ENCODE measurements around the gene PCMT1.

The PCMT1 gene

DNA sequence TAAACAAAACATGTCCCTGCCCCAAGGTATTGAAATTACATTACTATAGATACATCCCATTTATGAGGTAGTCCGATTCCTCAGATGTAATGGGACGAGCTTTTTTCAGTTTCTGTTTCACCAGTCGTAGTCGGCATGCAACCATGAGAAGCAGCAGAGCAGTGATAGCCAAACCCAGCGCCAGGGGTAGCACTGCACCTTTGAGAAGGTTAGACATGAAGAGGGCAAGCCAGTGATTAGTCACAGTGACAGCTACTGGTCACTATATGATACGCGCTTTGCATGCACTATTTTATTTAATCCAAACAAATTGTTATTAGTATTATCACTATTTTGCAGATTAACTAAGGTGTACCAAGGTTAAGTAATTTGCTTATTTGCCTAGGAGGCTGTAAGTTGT is 71.0 kb downstream of the PCMT1 start:
- peaks cover 16% of the 10 kb centered on the region for H3K36me3 ChIP-seq (ENCODE audit: control insufficient read depth, insufficient read depth, low read length)

DNA sequence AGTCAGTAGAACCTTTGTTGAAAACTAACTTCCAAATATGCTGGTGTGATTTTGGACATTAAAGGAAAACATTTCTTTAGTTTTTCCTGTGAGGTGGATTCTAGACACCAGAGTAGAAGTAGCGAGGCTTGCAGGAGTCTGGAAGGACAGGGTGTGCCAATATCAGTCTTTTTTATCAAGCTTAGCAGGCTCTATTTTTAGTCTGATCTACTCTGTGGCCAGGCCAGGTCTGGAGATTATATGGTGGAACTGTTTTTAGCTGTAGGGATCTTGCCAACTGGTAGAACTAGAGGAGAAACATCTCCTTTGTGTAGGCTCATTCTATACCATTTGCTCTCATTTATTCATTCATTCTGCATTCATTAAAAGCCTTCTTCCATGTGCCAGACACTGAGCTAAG is 72.0 kb downstream of the PCMT1 start:
- H3K4me1 ChIP-seq (ENCODE audit: control insufficient read depth, insufficient read depth, low read length, poor library complexity, severe bottlenecking) = no peaks in the 10 kb centered on the region
- WGBS, 2 experiments (ENCODE audit: insufficient coverage in 2 of 2) = 90 to 94% methylated on average over 1 of the region's 1 CpG
- peaks cover 24% of the 10 kb centered on the region for H3K36me3 ChIP-seq (ENCODE audit: control insufficient read depth, insufficient read depth, low read length)
- no peaks in the 10 kb centered on the region for H3K9me3 ChIP-seq (ENCODE audit: control insufficient read depth, low read length)
- no peak overlapping the region for H3K27ac ChIP-seq (ENCODE audit: low read depth, low read length, severe bottlenecking)
- no peak overlapping the region for H3K4me3 ChIP-seq (ENCODE audit: extremely low read depth, insufficient read depth, low read length, poor library complexity, severe bottlenecking)

More for the DNA sequence above, 71.0 kb downstream of the PCMT1 start:
- Histone ChIP-seq H3K27ac (ENCODE audit: low read depth, low read length, severe bottlenecking) (no peak overlapping the region), H3K4me3 (ENCODE audit: extremely low read depth, insufficient read depth, low read length, poor library complexity, severe bottlenecking) (no peak overlapping the region), H3K9me3 (ENCODE audit: control insufficient read depth, low read length) (no peaks in the 10 kb centered on the region), H3K4me1 (ENCODE audit: control insufficient read depth, insufficient read depth, low read length, poor library complexity, severe bottlenecking) (no peaks in the 10 kb centered on the region)
- WGBS, 2 experiments (ENCODE audit: insufficient coverage in 2 of 2) = 100% methylated on average over 4 to 5 of the region's 7 CpGs

DNA sequence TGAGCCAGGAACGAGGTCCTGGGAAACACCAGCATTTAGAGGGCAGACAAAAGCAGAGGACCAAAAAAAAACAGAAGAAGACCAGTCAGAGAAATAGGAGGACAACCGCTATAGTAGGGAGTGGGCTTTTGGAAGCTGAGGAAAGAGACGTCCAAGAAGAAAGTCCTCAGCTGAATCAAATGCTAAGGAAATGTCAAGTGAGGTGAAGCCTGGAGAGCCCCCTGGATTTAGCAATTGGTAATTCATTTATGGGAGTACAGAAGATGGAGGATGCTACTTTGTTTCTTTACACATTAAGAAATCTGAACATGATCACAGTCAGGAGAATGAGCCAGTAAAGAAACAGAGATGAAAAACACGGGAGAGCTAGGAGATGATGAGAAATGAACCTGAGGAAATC is 73.5 kb downstream of the PCMT1 start:
- Histone ChIP-seq H3K36me3 (ENCODE audit: control insufficient read depth, insufficient read depth, low read length) (peaks cover 25% of the 10 kb centered on the region), H3K4me3 (ENCODE audit: extremely low read depth, insufficient read depth, low read length, poor library complexity, severe bottlenecking) (no peak overlapping the region), H3K27ac (ENCODE audit: low read depth, low read length, severe bottlenecking) (no peak overlapping the region), H3K9me3 (ENCODE audit: control insufficient read depth, low read length) (no peaks in the 10 kb centered on the region), H3K4me1 (ENCODE audit: control insufficient read depth, insufficient read depth, low read length, poor library complexity, severe bottlenecking) (no peaks in the 10 kb centered on the region)
- 91 to 93% methylated on average over 4 of the region's 4 CpGs for WGBS, 2 experiments (ENCODE audit: insufficient coverage in 2 of 2)

DNA sequence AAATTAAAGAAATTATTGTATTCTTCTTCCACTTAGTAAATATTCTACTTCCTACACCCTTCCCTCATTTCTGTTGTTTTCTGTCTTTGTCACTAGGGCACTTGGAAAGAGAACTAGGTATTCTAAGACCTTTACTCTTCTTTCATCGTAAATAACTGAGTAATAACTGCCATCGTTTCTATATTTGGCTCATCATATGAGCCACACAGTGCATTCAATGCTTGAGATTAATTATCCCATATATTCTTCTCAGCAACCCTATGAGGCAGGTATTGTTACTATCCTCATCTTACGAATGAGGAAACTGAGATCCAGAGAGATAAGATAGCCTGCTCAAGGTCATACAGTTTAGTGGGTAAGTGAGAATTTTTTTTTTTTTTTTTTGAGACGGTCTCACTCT is 75.8 kb downstream of the PCMT1 start:
- no peaks in the 10 kb centered on the region for H3K9me3 ChIP-seq (ENCODE audit: control insufficient read depth, low read length)
- peaks cover 23% of the 10 kb centered on the region for H3K36me3 ChIP-seq (ENCODE audit: control insufficient read depth, insufficient read depth, low read length)
- 97 to 100% methylated on average over 2 to 3 of the region's 4 CpGs for WGBS, 2 experiments (ENCODE audit: insufficient coverage in 2 of 2)
- no peak overlapping the region for H3K27ac ChIP-seq (ENCODE audit: low read depth, low read length, severe bottlenecking)
- no peak overlapping the region for H3K4me3 ChIP-seq (ENCODE audit: extremely low read depth, insufficient read depth, low read length, poor library complexity, severe bottlenecking)
- H3K4me1 ChIP-seq (ENCODE audit: control insufficient read depth, insufficient read depth, low read length, poor library complexity, severe bottlenecking) = no peaks in the 10 kb centered on the region

DNA sequence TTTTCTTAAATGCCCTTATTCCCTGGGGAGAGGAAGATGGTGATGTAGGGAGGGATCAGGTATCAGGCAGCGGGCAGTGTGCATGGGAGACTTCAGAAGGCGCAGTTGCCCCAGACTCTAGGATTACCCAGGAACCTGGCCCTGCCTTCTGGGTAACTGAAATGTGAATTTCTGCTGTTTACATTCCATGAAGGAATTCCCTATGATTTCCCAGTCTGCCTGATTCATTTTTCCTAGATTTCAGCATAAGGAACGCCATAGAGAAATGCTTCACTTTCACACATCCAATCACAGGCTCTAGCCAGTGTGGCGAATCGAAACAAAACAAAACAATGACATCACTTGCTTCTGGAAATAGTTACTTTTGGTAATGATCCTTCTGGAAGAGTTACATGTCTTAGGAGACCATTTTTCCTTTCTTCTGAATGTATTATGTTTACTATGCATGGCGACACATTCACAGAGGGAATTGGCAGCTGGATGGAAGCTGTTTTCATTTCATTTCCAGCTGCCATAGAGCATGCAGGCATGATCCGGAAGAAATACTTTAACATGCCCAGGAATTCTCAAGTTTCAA is 81.3 kb downstream of the PCMT1 start:
- Histone ChIP-seq H3K4me1 (ENCODE audit: control insufficient read depth, insufficient read depth, low read length, poor library complexity, severe bottlenecking) (no peaks in the 10 kb centered on the region), H3K27ac (ENCODE audit: low read depth, low read length, severe bottlenecking) (peak overlapping the region; percentile 80), H3K4me3 (ENCODE audit: extremely low read depth, insufficient read depth, low read length, poor library complexity, severe bottlenecking) (no peak overlapping the region), H3K9me3 (ENCODE audit: control insufficient read depth, low read length) (no peaks in the 10 kb centered on the region), H3K36me3 (ENCODE audit: control insufficient read depth, insufficient read depth, low read length) (peaks cover 43% of the 10 kb centered on the region)
- WGBS, 2 experiments (ENCODE audit: insufficient coverage in 2 of 2) = 92 to 100% methylated on average over 3 to 5 of the region's 7 CpGs

DNA sequence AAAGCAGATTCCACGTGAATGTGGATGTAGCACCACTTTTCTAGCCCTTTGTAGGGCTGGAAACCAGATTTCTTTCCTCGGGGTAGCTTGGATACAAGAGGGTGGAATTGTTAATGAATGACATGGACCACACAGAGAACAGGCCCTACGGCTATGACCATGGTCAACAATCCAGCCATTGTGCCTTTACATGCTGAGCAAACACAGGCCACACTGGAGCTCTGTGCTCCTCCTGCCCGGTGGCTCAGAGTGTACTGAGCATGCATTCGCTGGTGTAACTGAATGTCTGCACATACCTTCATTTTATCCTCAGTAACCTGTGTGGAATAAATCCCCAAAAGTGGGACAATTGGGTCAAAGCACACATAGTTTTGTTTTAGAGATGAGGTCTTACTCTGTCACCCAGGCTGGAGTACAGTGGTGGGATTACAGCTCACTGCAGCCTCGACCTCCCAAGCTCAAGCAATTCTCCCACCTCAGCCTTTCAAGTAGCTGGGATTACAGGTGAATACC is 81.8 kb downstream of the PCMT1 start:
- H3K9me3 ChIP-seq (ENCODE audit: control insufficient read depth, low read length) = no peaks in the 10 kb centered on the region
- H3K27ac ChIP-seq (ENCODE audit: low read depth, low read length, severe bottlenecking) = peak overlapping the region; percentile 80
- no peak overlapping the region for H3K4me3 ChIP-seq (ENCODE audit: extremely low read depth, insufficient read depth, low read length, poor library complexity, severe bottlenecking)
- H3K36me3 ChIP-seq (ENCODE audit: control insufficient read depth, insufficient read depth, low read length) = peaks cover 42% of the 10 kb centered on the region
- H3K4me1 ChIP-seq (ENCODE audit: control insufficient read depth, insufficient read depth, low read length, poor library complexity, severe bottlenecking) = no peaks in the 10 kb centered on the region
- 83 to 84% methylated on average over 4 to 6 of the region's 6 CpGs for WGBS, 2 experiments (ENCODE audit: insufficient coverage in 2 of 2)

DNA sequence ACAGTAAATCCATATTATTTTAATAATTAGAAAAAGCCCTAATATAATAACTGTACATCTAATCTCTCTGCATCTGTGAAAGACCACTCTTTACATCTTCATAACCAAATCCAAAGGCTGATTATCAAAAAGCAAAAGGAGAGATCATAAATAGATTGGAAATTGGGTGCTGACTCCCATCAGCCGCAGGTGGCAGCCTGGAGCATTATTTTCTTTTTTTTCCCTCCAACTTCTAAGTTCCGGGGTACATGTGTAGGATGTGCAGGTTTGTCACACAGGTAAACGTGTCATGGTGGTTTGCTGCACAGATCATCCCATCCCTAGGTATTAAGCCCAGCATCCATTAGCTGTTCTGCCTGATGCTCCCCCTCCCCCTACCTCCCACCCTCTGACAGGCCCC is 84.1 kb downstream of the PCMT1 start:
- Histone ChIP-seq H3K4me3 (ENCODE audit: extremely low read depth, insufficient read depth, low read length, poor library complexity, severe bottlenecking) (no peak overlapping the region), H3K27ac (ENCODE audit: low read depth, low read length, severe bottlenecking) (no peak overlapping the region), H3K36me3 (ENCODE audit: control insufficient read depth, insufficient read depth, low read length) (peaks cover 42% of the 10 kb centered on the region), H3K4me1 (ENCODE audit: control insufficient read depth, insufficient read depth, low read length, poor library complexity, severe bottlenecking) (no peaks in the 10 kb centered on the region), H3K9me3 (ENCODE audit: control insufficient read depth, low read length) (no peaks in the 10 kb centered on the region)
- WGBS, 2 experiments (ENCODE audit: insufficient coverage in 2 of 2) = 83 to 90% methylated on average over 2 of the region's 3 CpGs

DNA sequence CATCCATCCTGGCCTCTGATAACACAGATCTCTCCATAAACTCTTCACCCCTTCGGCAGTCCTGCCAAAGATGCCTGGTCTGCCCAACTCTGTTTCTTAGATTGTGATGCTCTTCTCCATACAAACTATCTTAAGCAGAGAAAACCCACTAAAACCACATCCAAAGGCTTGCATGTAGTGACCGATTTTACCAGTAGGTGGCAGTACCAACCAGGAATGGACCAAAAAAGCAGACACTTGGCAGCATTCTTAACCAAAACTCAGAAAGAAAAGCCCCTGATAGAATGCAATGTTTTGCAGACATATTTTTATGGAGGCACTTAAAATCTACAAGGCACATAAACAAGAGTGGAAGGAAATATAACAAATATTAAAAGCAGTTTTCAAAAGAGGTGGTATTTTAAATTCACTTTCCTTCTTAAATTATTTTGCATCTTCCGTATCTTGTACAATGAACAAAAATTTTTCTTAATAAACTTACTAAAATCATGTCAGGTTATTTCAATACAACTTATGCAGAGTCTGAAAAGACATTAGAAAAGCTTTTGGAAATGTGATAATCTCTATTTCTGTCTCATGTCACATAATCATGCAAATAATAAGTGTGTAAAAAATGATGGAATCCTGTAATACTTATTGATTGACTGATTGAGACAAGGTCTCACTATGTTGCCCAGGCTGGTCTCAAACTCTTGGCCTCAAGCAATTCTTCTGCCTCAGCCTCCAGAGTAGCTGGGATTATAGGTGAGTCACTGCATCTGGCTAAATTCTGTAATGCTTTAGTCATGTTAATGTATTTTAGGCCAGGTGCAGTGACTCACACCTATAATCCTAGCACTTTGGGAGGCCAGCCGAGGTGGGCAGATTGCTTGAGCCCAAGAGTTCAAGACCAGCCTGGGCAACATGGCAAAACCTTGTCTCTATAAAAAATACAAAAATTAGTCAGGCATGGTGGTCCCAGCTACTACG is 85.3 kb downstream of the PCMT1 start:
- no peaks in the 10 kb centered on the region for H3K9me3 ChIP-seq (ENCODE audit: control insufficient read depth, low read length)
- 20 to 35% methylated on average over 1 to 2 of the region's 5 CpGs for whole genome bisulfite sequencing, 2 experiments (ENCODE audit: insufficient coverage in 2 of 2)
- H3K27ac ChIP-seq (ENCODE audit: low read depth, low read length, severe bottlenecking) = no peak overlapping the region
- no peak overlapping the region for H3K4me3 ChIP-seq (ENCODE audit: extremely low read depth, insufficient read depth, low read length, poor library complexity, severe bottlenecking)
- H3K36me3 ChIP-seq (ENCODE audit: control insufficient read depth, insufficient read depth, low read length) = peaks cover 44% of the 10 kb centered on the region
- no peaks in the 10 kb centered on the region for H3K4me1 ChIP-seq (ENCODE audit: control insufficient read depth, insufficient read depth, low read length, poor library complexity, severe bottlenecking)

DNA sequence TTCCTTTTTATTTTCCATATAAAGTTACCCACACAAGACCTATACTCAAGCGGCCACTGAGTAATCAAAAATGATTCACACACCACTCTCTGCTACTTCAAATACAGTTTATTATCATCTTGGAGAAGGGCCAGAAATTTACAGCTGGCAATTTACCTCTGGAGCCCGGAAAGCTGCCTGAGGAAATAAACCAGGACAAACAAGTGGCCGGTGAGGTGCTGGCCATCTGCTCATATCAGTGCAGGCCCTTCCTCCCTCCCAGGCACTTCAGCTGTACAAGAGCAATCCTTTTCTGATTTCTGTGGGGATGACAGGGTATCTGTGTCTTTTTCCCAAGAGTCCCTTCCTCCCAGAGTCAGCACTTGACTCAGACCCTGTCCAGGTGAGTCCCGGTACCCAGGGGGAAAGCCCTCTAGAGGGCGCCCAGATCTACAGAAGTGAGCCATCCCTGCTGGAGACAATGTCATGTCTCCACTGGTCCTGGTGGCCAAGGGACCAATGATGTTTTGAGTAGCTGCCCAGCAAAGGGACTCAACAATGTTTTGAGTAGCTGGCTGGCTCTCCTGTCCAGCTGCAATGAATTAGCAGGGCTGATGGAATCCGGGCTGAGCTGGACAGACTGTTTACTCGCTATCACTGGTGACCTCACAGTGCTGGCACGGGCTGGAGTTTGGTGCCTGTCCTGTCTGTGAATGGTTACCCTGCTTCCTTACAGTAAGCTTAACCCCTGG is 91.0 kb downstream of the PCMT1 start:
- Histone ChIP-seq H3K36me3 (ENCODE audit: control insufficient read depth, insufficient read depth, low read length) (peaks cover 26% of the 10 kb centered on the region), H3K9me3 (ENCODE audit: control insufficient read depth, low read length) (no peaks in the 10 kb centered on the region), H3K27ac (ENCODE audit: low read depth, low read length, severe bottlenecking) (no peak overlapping the region), H3K4me3 (ENCODE audit: extremely low read depth, insufficient read depth, low read length, poor library complexity, severe bottlenecking) (no peak overlapping the region), H3K4me1 (ENCODE audit: control insufficient read depth, insufficient read depth, low read length, poor library complexity, severe bottlenecking) (peaks cover 14% of the 10 kb centered on the region)
- 56 to 66% methylated on average over 6 to 7 of the region's 8 CpGs for WGBS, 2 experiments (ENCODE audit: insufficient coverage in 2 of 2)

DNA sequence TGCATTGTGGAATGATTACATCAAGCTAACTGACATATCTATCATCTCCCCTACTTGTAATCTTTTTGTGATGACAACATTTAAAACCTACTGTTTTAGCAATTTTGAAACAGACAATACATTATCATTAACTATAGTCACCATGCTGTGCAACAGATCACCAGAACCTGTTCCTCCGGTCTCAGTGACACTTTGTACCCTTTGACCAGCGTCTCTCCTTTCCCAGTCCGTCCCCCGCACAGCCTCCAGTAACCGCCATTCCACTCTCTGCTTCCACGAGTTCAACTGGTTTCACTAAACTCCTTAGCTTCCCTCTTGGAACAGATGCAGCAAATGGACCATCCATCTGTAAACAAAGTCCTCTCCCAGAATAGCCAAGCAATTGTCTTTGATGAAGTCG is 92.8 kb downstream of the PCMT1 start:
- no peak overlapping the region for H3K27ac ChIP-seq (ENCODE audit: low read depth, low read length, severe bottlenecking)

More for the DNA sequence above, 92.8 kb downstream of the PCMT1 start:
- peaks cover 22% of the 10 kb centered on the region for H3K36me3 ChIP-seq (ENCODE audit: control insufficient read depth, insufficient read depth, low read length)
- H3K9me3 ChIP-seq (ENCODE audit: control insufficient read depth, low read length) = no peaks in the 10 kb centered on the region
- WGBS, 2 experiments (ENCODE audit: insufficient coverage in 2 of 2) = 94 to 95% methylated on average over 6 to 7 of the region's 7 CpGs
- H3K4me1 ChIP-seq (ENCODE audit: control insufficient read depth, insufficient read depth, low read length, poor library complexity, severe bottlenecking) = peaks cover 29% of the 10 kb centered on the region
- no peak overlapping the region for H3K4me3 ChIP-seq (ENCODE audit: extremely low read depth, insufficient read depth, low read length, poor library complexity, severe bottlenecking)

Measured in mesodermal cell (in vitro differentiated cells).